ENCODE data around the gene JAKMIP2.

- TF ChIP-seq EZH2 (IDR thresholded peaks at IDR 0.05; ENCODE audit: insufficient read depth, poor library complexity, severe bottlenecking) (no peak), EZH2phosphoT487 (IDR thresholded peaks at IDR 0.05; ENCODE audit: insufficient read depth, low read depth) (no peak)
Observed at GRCh38 chr5:147557876-147558745, 224.4 kb downstream of the JAKMIP2 start.

Data from GM23248 (cell line).